ENCODE measurements around the gene AARS1. TPM values are rescaled to one million over a fixed set of nuclear protein-coding genes. Genes with fewer than 3 reads are reported as not detected.
"Not testable (repeated sequence)": the region's sequence is repeated elsewhere in the genome, so short reads cannot be mapped to it uniquely, and the experiment has no call there.

Gene AARS1
- total RNA-seq, 2 donors from 2014 or later: 45.3 to 97.8 TPM

- DNase-seq; H3K27ac ChIP-seq; intact Hi-C loops (cut with DNase I); H3K9ac ChIP-seq (ENCODE audit: low read depth in 2 of 2, low read length in 2 of 2); H3K36me3 ChIP-seq; H3K4me1 ChIP-seq; H3K27me3 ChIP-seq; H3K4me3 ChIP-seq; H3K9me3 ChIP-seq: not testable (repeated sequence)
These were observed 70.7 kb downstream of the AARS1 start for GRCh38 chr16:70218586-70218985.

- DNase-seq; H3K9me3 ChIP-seq; H3K4me1 ChIP-seq; H3K4me3 ChIP-seq; intact Hi-C loops (cut with DNase I); H3K27me3 ChIP-seq; H3K9ac ChIP-seq (ENCODE audit: low read depth in 2 of 2, low read length in 2 of 2); H3K27ac ChIP-seq; H3K36me3 ChIP-seq: not testable (repeated sequence)
These were observed 82.9 kb downstream of the AARS1 start for GRCh38 chr16:70206382-70206781.

GRCh38 chr16:70204668-70205405 is 84.5 kb downstream of the AARS1 start:
- H3K4me1 ChIP-seq; H3K9ac ChIP-seq (ENCODE audit: low read depth in 2 of 2, low read length in 2 of 2); H3K27ac ChIP-seq; H3K9me3 ChIP-seq; DNase-seq; H3K27me3 ChIP-seq; H3K4me3 ChIP-seq; intact Hi-C loops (cut with DNase I); H3K36me3 ChIP-seq: not testable (repeated sequence)

GRCh38 chr16:70204010-70204409 is 85.3 kb downstream of the AARS1 start:
- DNase-seq; intact Hi-C loops (cut with DNase I): not testable (repeated sequence)

GRCh38 chr16:70203508-70203907 is 85.8 kb downstream of the AARS1 start:
- H3K4me3 ChIP-seq; H3K27me3 ChIP-seq; H3K4me1 ChIP-seq; H3K27ac ChIP-seq; H3K9me3 ChIP-seq; H3K9ac ChIP-seq (ENCODE audit: low read depth in 2 of 2, low read length in 2 of 2); H3K36me3 ChIP-seq; intact Hi-C loops (cut with DNase I); DNase-seq: not testable (repeated sequence)

More at GRCh38 chr16:70204010-70204409, 85.3 kb downstream of the AARS1 start:
- H3K9me3 ChIP-seq; H3K4me3 ChIP-seq; H3K36me3 ChIP-seq; H3K27ac ChIP-seq; H3K4me1 ChIP-seq; H3K27me3 ChIP-seq; H3K9ac ChIP-seq (ENCODE audit: low read depth in 2 of 2, low read length in 2 of 2): not testable (repeated sequence)

Other genes with a start within 250 kb of the AARS1 start
- 10 to 100 TPM; 13.7 to 18.9 TPM for gene PDPR, start 175.2 kb downstream of the AARS1 start, total RNA-seq
- gene CLEC18C, start 115.7 kb downstream of the AARS1 start, total RNA-seq: under 1 TPM; 0.10 to 0.35 TPM
- 10 to 100 TPM; 12.2 to 20.0 TPM for gene EXOSC6, start 37.6 kb downstream of the AARS1 start, total RNA-seq
- gene DDX19B, start 9.7 kb upstream of the AARS1 start, total RNA-seq: 10 to 100 TPM; 22.3 to 25.6 TPM
- gene DDX19A, start 57.4 kb upstream of the AARS1 start, total RNA-seq: 10 to 100 TPM; 16.7 to 25.9 TPM
- gene ST3GAL2, start 149.6 kb upstream of the AARS1 start, total RNA-seq: 1 to 10 TPM; 6.9 to 8.1 TPM
- 10 to 100 TPM; 31.3 to 38.8 TPM for gene FCSK, start 165.1 kb upstream of the AARS1 start, total RNA-seq
- 10 to 100 TPM; 54.8 to 84.7 TPM for gene COG4, start 234.0 kb upstream of the AARS1 start, total RNA-seq
- gene SF3B3, start 234.3 kb upstream of the AARS1 start, total RNA-seq: 100 to 1,000 TPM; 182 to 369 TPM

Data from colonic mucosa (tissue), 4 donors.